Stimulated activated naive CD8-positive, alpha-beta T cell treated with anti-CD3 and anti-CD28 coated beads, Interleukin-15, amount 100 ng/mL, for 72 hours (primary cell): ENCODE data around the gene DISC1.

ENCODE experiments used
- ATAC-seq: fragments of 150-1000 bp; cut with Tn5 transposase; 2 replicates; pipeline ENCODE4 v1.10.0; 2021; ENCODE audit warnings: mild to moderate bottlenecking, moderate library complexity
- DNase-seq, 2 donors: peaks; one replicate each; pipeline ENCODE4 v3.0.0; 2021 to 2022
- H3K27ac Mint-ChIP-seq, 2 donors: one replicate each; pipeline ENCODE4 v1.8.0; 2022; ENCODE audit warnings: mild to moderate bottlenecking in 2 of 2, mixed read lengths in 2 of 2, moderate library complexity in 2 of 2
- H3K27me3 Mint-ChIP-seq: one replicate; pipeline ENCODE4 v1.8.0; 2022; ENCODE audit warnings: mixed read lengths
- H3K4me1 Mint-ChIP-seq: one replicate; pipeline ENCODE4 v1.8.0; 2022; ENCODE audit warnings: mild to moderate bottlenecking, mixed read lengths
- H3K4me3 Mint-ChIP-seq, 2 donors: one replicate each; pipeline ENCODE4 v1.8.0; 2022; ENCODE audit warnings: mild to moderate bottlenecking in 2 of 2, mixed read lengths in 2 of 2, moderate library complexity in 1 of 2
- H3K9me3 Mint-ChIP-seq, 2 donors: one replicate each; pipeline ENCODE4 v1.8.0; 2022; ENCODE audit warnings: mixed read lengths in 2 of 2

The DISC1 gene

GRCh38 chr1:231690059-231690458 is 63.5 kb downstream of the DISC1 start:
- Mint-ChIP-seq H3K27me3 (no peaks in the 10 kb centered on the region), H3K4me1 (peaks cover 18% of the 10 kb centered on the region), H3K4me3 (peak overlapping the region in 1 of 2 donors; percentile 21), H3K27ac (no peak overlapping the region), H3K9me3 (peaks cover 8 to 19% of the 10 kb centered on the region in 2 donors)
- DNase-seq (no peak), ATAC-seq (no peak)

- Mint-ChIP-seq H3K27me3 (no peaks in the 10 kb centered on the region), H3K9me3 (peaks cover 6 to 15% of the 10 kb centered on the region in 2 donors), H3K27ac (no peak overlapping the region), H3K4me1 (peaks cover 19% of the 10 kb centered on the region), H3K4me3 (no peak overlapping the region)
- DNase-seq, result no peak
- ATAC-seq, result no peak
These were observed 65.1 kb downstream of the DISC1 start for GRCh38 chr1:231691618-231692259.

GRCh38 chr1:231693361-231694074 is 66.9 kb downstream of the DISC1 start:
- Mint-ChIP-seq H3K9me3 (no peaks in the 10 kb centered on the region), H3K4me1 (peaks cover 19% of the 10 kb centered on the region), H3K27ac (no peak overlapping the region), H3K27me3 (no peaks in the 10 kb centered on the region), H3K4me3 (no peak overlapping the region)
- no peak for DNase-seq
- ATAC-seq, result no peak

GRCh38 chr1:231694075-231694431 is 67.5 kb downstream of the DISC1 start:
- Mint-ChIP-seq H3K27ac (no peak overlapping the region), H3K27me3 (no peaks in the 10 kb centered on the region), H3K4me3 (no peak overlapping the region), H3K4me1 (peaks cover 19% of the 10 kb centered on the region), H3K9me3 (no peaks in the 10 kb centered on the region)
- ATAC-seq (no peak), DNase-seq (no peak)

- Mint-ChIP-seq H3K9me3 (no peaks in the 10 kb centered on the region), H3K4me3 (no peak overlapping the region), H3K27ac (no peak overlapping the region), H3K27me3 (no peaks in the 10 kb centered on the region), H3K4me1 (peaks cover 22% of the 10 kb centered on the region)
- DNase-seq, result no peak
- ATAC-seq, result no peak
These were observed 68.0 kb downstream of the DISC1 start for GRCh38 chr1:231694465-231695077.

GRCh38 chr1:231695439-231696255 is 69.1 kb downstream of the DISC1 start:
- Mint-ChIP-seq H3K27ac (no peak overlapping the region), H3K4me3 (no peak overlapping the region), H3K9me3 (peaks cover 2% of the 10 kb centered on the region in 2 donors), H3K4me1 (peaks cover 18% of the 10 kb centered on the region), H3K27me3 (no peaks in the 10 kb centered on the region)
- ATAC-seq (no peak), DNase-seq (no peak)

- Mint-ChIP-seq H3K27ac (peak overlapping the region in 1 of 2 donors; percentile 6), H3K4me1 (peaks cover 20% of the 10 kb centered on the region), H3K9me3 (peaks cover 5 to 8% of the 10 kb centered on the region in 2 donors), H3K27me3 (no peaks in the 10 kb centered on the region), H3K4me3 (peak overlapping the region in 1 of 2 donors; percentile 1)
- DNase-seq (no peak), ATAC-seq (no peak)
These were observed 73.2 kb downstream of the DISC1 start for GRCh38 chr1:231699784-231700183.

GRCh38 chr1:231701306-231701705 is 74.7 kb downstream of the DISC1 start:
- Mint-ChIP-seq H3K4me1 (peaks cover 16% of the 10 kb centered on the region), H3K27me3 (no peaks in the 10 kb centered on the region), H3K27ac (no peak overlapping the region), H3K4me3 (no peak overlapping the region), H3K9me3 (peaks cover 5 to 8% of the 10 kb centered on the region in 2 donors)
- ATAC-seq (no peak), DNase-seq (no peak)

- Mint-ChIP-seq H3K27me3 (no peaks in the 10 kb centered on the region), H3K9me3 (peaks cover 5 to 8% of the 10 kb centered on the region in 2 donors), H3K4me1 (peaks cover 16% of the 10 kb centered on the region), H3K4me3 (no peak overlapping the region), H3K27ac (no peak overlapping the region)
- DNase-seq (no peak), ATAC-seq (no peak)
These were observed 75.7 kb downstream of the DISC1 start for GRCh38 chr1:231702331-231702730.

- no peak overlapping the region for H3K4me3 Mint-ChIP-seq
These were observed 76.2 kb downstream of the DISC1 start for GRCh38 chr1:231702804-231703203.

GRCh38 chr1:231705806-231706760 is 79.5 kb downstream of the DISC1 start:
- Mint-ChIP-seq H3K4me1 (peaks cover 1% of the 10 kb centered on the region), H3K9me3 (peaks cover 0 to 1% of the 10 kb centered on the region in 2 donors), H3K4me3 (no peak overlapping the region), H3K27me3 (no peaks in the 10 kb centered on the region), H3K27ac (no peak overlapping the region)
- no peak for ATAC-seq
- no peak for DNase-seq

More at GRCh38 chr1:231702804-231703203, 76.2 kb downstream of the DISC1 start:
- no peak for DNase-seq
- Mint-ChIP-seq H3K27ac (no peak overlapping the region), H3K9me3 (peaks cover 5 to 8% of the 10 kb centered on the region in 2 donors), H3K27me3 (no peaks in the 10 kb centered on the region), H3K4me1 (peaks cover 16% of the 10 kb centered on the region)
- ATAC-seq, result no peak

- no peaks in the 10 kb centered on the region for H3K27me3 Mint-ChIP-seq
- no peaks in the 10 kb centered on the region for H3K4me1 Mint-ChIP-seq
- no peak for ATAC-seq
- H3K9me3 Mint-ChIP-seq, result no peaks in the 10 kb centered on the region
- H3K27ac Mint-ChIP-seq, result peak overlapping the region in 1 of 2 donors; percentile 6
- no peak overlapping the region for H3K4me3 Mint-ChIP-seq
- DNase-seq, result no peak
These were observed 80.3 kb downstream of the DISC1 start for GRCh38 chr1:231706934-231707333.

- no peak for ATAC-seq
- Mint-ChIP-seq H3K27ac (peak overlapping the region in 1 of 2 donors; percentile 6), H3K4me1 (no peaks in the 10 kb centered on the region)
These were observed 80.8 kb downstream of the DISC1 start for GRCh38 chr1:231707407-231707806.

GRCh38 chr1:231708394-231708793 is 81.8 kb downstream of the DISC1 start:
- DNase-seq, result no peak
- Mint-ChIP-seq H3K27me3 (no peaks in the 10 kb centered on the region), H3K4me3 (no peak overlapping the region), H3K4me1 (no peaks in the 10 kb centered on the region), H3K9me3 (peaks cover 5 to 9% of the 10 kb centered on the region in 2 donors), H3K27ac (no peak overlapping the region)
- ATAC-seq, result no peak

More at GRCh38 chr1:231707407-231707806, 80.8 kb downstream of the DISC1 start:
- DNase-seq, result no peak
- peaks cover 0 to under 1% of the 10 kb centered on the region in 2 donors for H3K9me3 Mint-ChIP-seq
- H3K4me3 Mint-ChIP-seq, result no peak overlapping the region
- no peaks in the 10 kb centered on the region for H3K27me3 Mint-ChIP-seq
